Mesenchymal stem cell (in vitro differentiated cells and primary cell): ENCODE measurements around the gene ADD1.
"Not testable (repeated sequence)": the region's sequence is repeated elsewhere in the genome, so short reads cannot be mapped to it uniquely, and the experiment has no call there.

Source experiments
- DNase-seq: peaks from one replicate; pipeline ENCODE4 v3.0.0-alpha.2; 2013
- H2AFZ ChIP-seq: one replicate; pipeline ENCODE4 v1.6.1; 2013; ENCODE audit warnings: low read depth, mild to moderate bottlenecking, control low read depth, inconsistent platforms, low read length, moderate library complexity
- H2AK5ac ChIP-seq: 2 replicates; pipeline ENCODE4 v1.6.1; 2013; ENCODE audit warnings: low read length, moderate library complexity, mild to moderate bottlenecking, inconsistent platforms; ENCODE audit not compliant: severe bottlenecking
- H2BK120ac ChIP-seq: one replicate; pipeline ENCODE4 v1.6.1; 2013; ENCODE audit warnings: low read depth, mild to moderate bottlenecking, inconsistent platforms, low read length, moderate library complexity
- H2BK12ac ChIP-seq, 2 experiments: one replicate each; pipeline ENCODE4 v1.6.1; 2013; ENCODE audit warnings: inconsistent platforms in 2 of 2, low read length in 2 of 2, mild to moderate bottlenecking in 2 of 2, moderate library complexity in 2 of 2, control low read depth in 1 of 2
- H2BK15ac ChIP-seq: one replicate; pipeline ENCODE4 v1.6.1; 2013; ENCODE audit warnings: mild to moderate bottlenecking, low read depth, inconsistent platforms; ENCODE audit not compliant: poor library complexity, severe bottlenecking
- H2BK5ac ChIP-seq: 2 replicates; pipeline ENCODE4 v1.6.1; 2013; ENCODE audit warnings: low read depth, mild to moderate bottlenecking, low read length, control low read depth, inconsistent platforms; ENCODE audit not compliant: poor library complexity, severe bottlenecking
- H3K14ac ChIP-seq, 2 experiments: one replicate each; pipeline ENCODE4 v1.6.1; 2013; ENCODE audit warnings: inconsistent platforms in 2 of 2, low read length in 2 of 2, control low read depth in 1 of 2, mild to moderate bottlenecking in 1 of 2, moderate library complexity in 1 of 2
- H3K18ac ChIP-seq, 2 experiments: one replicate each; pipeline ENCODE4 v1.6.1; 2013; ENCODE audit warnings: inconsistent platforms in 2 of 2, low read length in 2 of 2, control low read depth in 1 of 2, low read depth in 1 of 2, mild to moderate bottlenecking in 1 of 2
- H3K23ac ChIP-seq, 2 experiments: one replicate each; pipeline ENCODE4 v1.6.1; 2013; ENCODE audit warnings: inconsistent platforms in 2 of 2, low read length in 2 of 2, mild to moderate bottlenecking in 2 of 2, moderate library complexity in 2 of 2, control low read depth in 1 of 2
- H3K27ac ChIP-seq: 2 replicates; pipeline ENCODE4 v1.5.1; 2013; ENCODE audit warnings: mild to moderate bottlenecking, moderate library complexity, low read length, control low read depth, inconsistent platforms; ENCODE audit not compliant: poor library complexity, severe bottlenecking
- H3K27me3 ChIP-seq, 2 experiments: 2 replicates each; pipeline versions ENCODE4 v1.6.1 to v1.7.0; 2013; ENCODE audit warnings: low read length in 2 of 2, mild to moderate bottlenecking in 2 of 2, moderate library complexity in 2 of 2, control low read depth in 1 of 2, inconsistent platforms in 1 of 2; ENCODE audit not compliant: control insufficient read depth in 1 of 2, insufficient read depth in 1 of 2
- H3K36me3 ChIP-seq, 2 experiments: 2 replicates each; pipeline versions ENCODE4 v1.6.1 to v1.7.0; 2013; ENCODE audit warnings: low read length in 2 of 2, control low read depth in 1 of 2, inconsistent platforms in 1 of 2, low read depth in 1 of 2, mild to moderate bottlenecking in 1 of 2; ENCODE audit not compliant: insufficient read depth in 2 of 2, control insufficient read depth in 1 of 2
- H3K4ac ChIP-seq, 2 experiments: one replicate each; pipeline ENCODE4 v1.6.1; 2013; ENCODE audit warnings: inconsistent platforms in 2 of 2, low read length in 2 of 2, mild to moderate bottlenecking in 2 of 2, moderate library complexity in 2 of 2, control low read depth in 1 of 2, low read depth in 1 of 2
- H3K4me1 ChIP-seq: 2 replicates; pipeline ENCODE4 v1.6.1; 2013; ENCODE audit warnings: low read depth, low read length, control low read depth; ENCODE audit not compliant: control insufficient read depth, insufficient read depth
- H3K4me2 ChIP-seq: 2 replicates; pipeline ENCODE4 v1.6.1; 2013; ENCODE audit warnings: low read length, mild to moderate bottlenecking, inconsistent platforms; ENCODE audit not compliant: poor library complexity, severe bottlenecking
- H3K4me3 ChIP-seq, 2 experiments: 2 replicates each; pipeline versions ENCODE4 v1.5.1 to v1.7.0; 2013; ENCODE audit warnings: low read length in 2 of 2, mild to moderate bottlenecking in 2 of 2, control low read depth in 1 of 2, low read depth in 1 of 2; ENCODE audit not compliant: insufficient read depth in 1 of 2
- H3K79me1 ChIP-seq: replicated peaks from 2 replicates; pipeline ENCODE4 v1.6.1; 2013; ENCODE audit warnings: mild to moderate bottlenecking, control low read depth, low read length, inconsistent platforms; ENCODE audit not compliant: poor library complexity, severe bottlenecking
- H3K9ac ChIP-seq: 2 replicates; pipeline ENCODE4 v1.7.0; 2013; ENCODE audit warnings: mild to moderate bottlenecking, low read length, moderate library complexity
- H3K9me3 ChIP-seq: 2 replicates; pipeline ENCODE4 v1.7.0; 2013; ENCODE audit warnings: mild to moderate bottlenecking, low read length; ENCODE audit not compliant: control insufficient read depth
- H4K8ac ChIP-seq: one replicate; pipeline ENCODE4 v1.6.1; 2013; ENCODE audit warnings: inconsistent platforms, mild to moderate bottlenecking, low read length, moderate library complexity
- H4K91ac ChIP-seq: one replicate; pipeline ENCODE4 v1.6.1; 2013; ENCODE audit warnings: mild to moderate bottlenecking, low read length, inconsistent platforms
- WGBS: methylation state at CpG from one replicate; pipeline ENCODE4 v1.1.7; 2013; ENCODE audit warnings: mixed read lengths; 5-methylcytosine and 5-hydroxymethylcytosine counted together

ADD1 gene

GRCh38 chr4:2945619-2946604, 102.3 kb downstream of the ADD1 start:
- not testable (repeated sequence) for H3K4me2 ChIP-seq, H3K18ac ChIP-seq, H2AK5ac ChIP-seq, H3K4me3 ChIP-seq, H3K4ac ChIP-seq, H3K9me3 ChIP-seq, H4K91ac ChIP-seq, H3K27ac ChIP-seq, H3K14ac ChIP-seq, H3K27me3 ChIP-seq, H2BK15ac ChIP-seq, H4K8ac ChIP-seq, DNase-seq, H2BK12ac ChIP-seq, H2BK5ac ChIP-seq, H2AFZ ChIP-seq, H3K9ac ChIP-seq, H2BK120ac ChIP-seq, H3K23ac ChIP-seq
- H3K36me3 ChIP-seq = peaks cover 80 to 93% of the 10 kb centered on the region in 2 experiments
- H3K4me1 ChIP-seq = peaks cover 13% of the 10 kb centered on the region
- H3K79me1 ChIP-seq = peaks cover 26% of the 10 kb centered on the region
- WGBS = 95% methylated on average over 27 of the region's 30 CpGs

DNA sequence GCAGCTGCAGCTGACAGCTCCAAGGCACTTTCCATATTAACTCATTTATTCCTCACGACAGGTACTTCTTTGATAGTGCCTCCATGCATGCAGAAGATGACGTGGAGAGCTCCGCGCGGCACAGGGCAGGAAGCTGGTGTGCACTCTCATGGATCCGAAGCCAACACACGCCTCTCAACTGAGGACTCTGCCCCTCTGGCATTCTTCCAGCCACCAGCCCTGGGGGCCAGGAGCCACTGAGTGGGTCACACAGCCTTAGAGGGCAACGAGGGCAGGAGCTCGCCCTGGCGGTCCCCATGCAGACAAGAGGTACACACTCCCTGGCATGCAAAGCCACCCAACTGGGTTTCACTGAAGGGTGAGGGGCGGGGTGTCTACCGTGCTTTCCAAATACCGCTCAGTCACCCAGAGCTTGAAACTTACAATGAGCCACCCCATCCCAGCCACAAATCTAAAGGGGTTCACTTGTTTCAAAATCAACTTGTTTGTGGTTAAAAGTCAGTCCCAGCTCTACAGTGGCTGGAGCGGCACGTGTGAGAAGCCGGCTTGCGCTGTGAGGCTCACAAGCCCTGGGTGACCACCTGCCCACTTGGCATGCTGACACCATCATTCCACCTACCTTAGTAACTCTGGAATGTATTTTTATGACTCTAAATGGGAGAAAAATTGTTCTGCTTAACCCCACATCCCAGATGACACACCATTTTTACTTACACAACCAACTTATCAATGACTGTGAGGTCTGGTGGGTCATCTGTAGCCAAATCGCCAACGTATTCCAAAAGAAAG, 103.4 kb downstream of the ADD1 start:
- Histone ChIP-seq H3K27ac (no peak overlapping the region), H3K23ac (no peak overlapping the region), H3K9me3 (no peaks in the 10 kb centered on the region), H3K4me3 (no peak overlapping the region), H3K18ac (no peak overlapping the region), H2BK15ac (no peak overlapping the region), H4K91ac (no peak overlapping the region), H2BK5ac (no peak overlapping the region), H3K9ac (no peak overlapping the region), H3K4me1 (peaks cover 18% of the 10 kb centered on the region), H3K27me3 (no peaks in the 10 kb centered on the region), H3K4ac (no peak overlapping the region), H2AK5ac (no peak overlapping the region), H3K36me3 (peaks cover 79 to 93% of the 10 kb centered on the region in 2 experiments), H2BK12ac (no peak overlapping the region), H3K14ac (no peak overlapping the region), H3K4me2 (no peak overlapping the region), H2AFZ (no peak overlapping the region), H2BK120ac (no peak overlapping the region), H3K79me1 (peaks cover 26% of the 10 kb centered on the region), H4K8ac (no peak overlapping the region)
- WGBS = 97% methylated on average over 17 of the region's 19 CpGs
- DNase-seq = no peak

- Histone ChIP-seq H3K4me2 (no peak overlapping the region), H3K14ac (no peak overlapping the region), H3K4me3 (no peak overlapping the region), H3K4ac (no peak overlapping the region), H2BK5ac (no peak overlapping the region), H3K27me3 (no peaks in the 10 kb centered on the region), H2BK120ac (no peak overlapping the region), H2AFZ (no peak overlapping the region), H2BK15ac (no peak overlapping the region), H2AK5ac (no peak overlapping the region), H3K9me3 (no peaks in the 10 kb centered on the region), H3K4me1 (peaks cover 20% of the 10 kb centered on the region), H3K23ac (no peak overlapping the region), H3K18ac (no peak overlapping the region), H2BK12ac (no peak overlapping the region), H4K91ac (no peak overlapping the region), H3K36me3 (peaks cover 77 to 93% of the 10 kb centered on the region in 2 experiments), H3K9ac (no peak overlapping the region), H3K27ac (no peak overlapping the region), H3K79me1 (peaks cover 26% of the 10 kb centered on the region), H4K8ac (no peak overlapping the region)
- WGBS = 95% methylated on average over 11 of the region's 11 CpGs
- DNase-seq = no peak
Observed at GRCh38 chr4:2947926-2948325, 104.3 kb downstream of the ADD1 start.
